ENCODE measurements around the gene GALNT2.

The GALNT2 gene

DNA sequence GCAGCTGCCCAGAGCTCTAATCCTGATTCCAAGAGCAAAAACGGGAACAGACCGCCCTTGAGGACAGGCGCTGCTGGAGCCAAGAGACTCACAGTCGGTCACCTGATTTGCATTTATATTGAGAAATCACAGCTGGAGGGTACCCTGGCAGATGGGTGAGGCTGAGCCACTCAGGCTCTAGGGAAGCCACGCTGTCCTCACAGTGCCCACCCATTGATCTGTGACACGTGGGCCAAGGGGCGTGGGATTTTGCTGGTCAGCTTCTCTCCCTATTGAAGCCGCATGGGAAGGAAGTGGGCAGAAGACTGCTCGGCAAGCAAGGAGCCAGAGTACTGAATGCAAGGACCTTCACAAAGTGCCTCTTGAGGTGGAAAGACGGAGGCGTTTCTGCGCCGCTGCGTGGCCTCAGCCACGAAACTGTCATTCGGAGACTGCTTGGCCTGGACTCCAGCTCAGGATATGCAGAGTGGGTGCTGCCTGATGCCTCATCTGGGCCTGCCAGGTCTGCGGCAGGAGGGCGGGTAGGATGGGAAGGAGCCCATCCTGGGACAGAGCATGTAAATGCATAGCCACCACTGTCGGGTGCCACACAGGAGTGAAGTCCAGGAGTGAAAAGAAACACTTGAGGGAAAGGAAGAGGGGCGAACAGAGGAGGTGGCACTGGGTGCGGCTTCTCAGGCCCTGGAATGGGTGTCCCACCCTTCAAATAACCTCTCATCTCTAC, 219.3 kb downstream of the GALNT2 start:
- H3K4me3 ChIP-seq (replicated peaks in 1 of 2; ENCODE audit: low read depth in 2 of 2, low read length in 2 of 2): no peak overlapping the region
- TF ChIP-seq, protein P1, sequence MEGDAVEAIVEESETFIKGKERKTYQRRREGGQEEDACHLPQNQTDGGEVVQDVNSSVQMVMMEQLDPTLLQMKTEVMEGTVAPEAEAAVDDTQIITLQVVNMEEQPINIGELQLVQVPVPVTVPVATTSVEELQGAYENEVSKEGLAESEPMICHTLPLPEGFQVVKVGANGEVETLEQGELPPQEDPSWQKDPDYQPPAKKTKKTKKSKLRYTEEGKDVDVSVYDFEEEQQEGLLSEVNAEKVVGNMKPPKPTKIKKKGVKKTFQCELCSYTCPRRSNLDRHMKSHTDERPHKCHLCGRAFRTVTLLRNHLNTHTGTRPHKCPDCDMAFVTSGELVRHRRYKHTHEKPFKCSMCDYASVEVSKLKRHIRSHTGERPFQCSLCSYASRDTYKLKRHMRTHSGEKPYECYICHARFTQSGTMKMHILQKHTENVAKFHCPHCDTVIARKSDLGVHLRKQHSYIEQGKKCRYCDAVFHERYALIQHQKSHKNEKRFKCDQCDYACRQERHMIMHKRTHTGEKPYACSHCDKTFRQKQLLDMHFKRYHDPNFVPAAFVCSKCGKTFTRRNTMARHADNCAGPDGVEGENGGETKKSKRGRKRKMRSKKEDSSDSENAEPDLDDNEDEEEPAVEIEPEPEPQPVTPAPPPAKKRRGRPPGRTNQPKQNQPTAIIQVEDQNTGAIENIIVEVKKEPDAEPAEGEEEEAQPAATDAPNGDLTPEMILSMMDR (IDR thresholded peaks at IDR 0.05; ENCODE audit: low read depth, low read length): no peak
- no peak for DNase-seq (ENCODE audit: low read depth in 2 of 2)

DNA sequence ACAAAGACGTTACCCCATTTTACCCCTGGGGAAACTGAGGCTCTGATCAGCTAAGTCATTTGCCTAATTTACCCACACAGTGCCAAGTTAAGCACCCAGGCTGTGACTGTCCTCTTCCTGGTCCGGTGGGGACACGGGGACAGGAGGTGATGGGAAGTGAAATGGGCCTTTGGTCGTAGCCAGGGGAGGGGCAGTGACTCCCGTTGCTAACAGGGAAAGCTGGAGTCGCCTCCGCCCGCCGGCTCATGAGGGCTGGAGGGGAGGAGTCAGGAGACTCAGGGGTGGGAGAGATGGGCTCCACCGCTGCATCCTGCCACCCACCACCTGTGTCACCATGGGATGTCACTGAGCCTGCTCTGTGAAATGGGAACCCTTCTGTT, 219.8 kb downstream of the GALNT2 start:
- DNase-seq (ENCODE audit: low read depth in 2 of 2): no peak
- TF ChIP-seq, protein P1 (IDR thresholded peaks at IDR 0.05; ENCODE audit: low read depth, low read length): no peak
- H3K4me3 ChIP-seq (replicated peaks in 1 of 2; ENCODE audit: low read depth in 2 of 2, low read length in 2 of 2): no peak overlapping the region

DNA sequence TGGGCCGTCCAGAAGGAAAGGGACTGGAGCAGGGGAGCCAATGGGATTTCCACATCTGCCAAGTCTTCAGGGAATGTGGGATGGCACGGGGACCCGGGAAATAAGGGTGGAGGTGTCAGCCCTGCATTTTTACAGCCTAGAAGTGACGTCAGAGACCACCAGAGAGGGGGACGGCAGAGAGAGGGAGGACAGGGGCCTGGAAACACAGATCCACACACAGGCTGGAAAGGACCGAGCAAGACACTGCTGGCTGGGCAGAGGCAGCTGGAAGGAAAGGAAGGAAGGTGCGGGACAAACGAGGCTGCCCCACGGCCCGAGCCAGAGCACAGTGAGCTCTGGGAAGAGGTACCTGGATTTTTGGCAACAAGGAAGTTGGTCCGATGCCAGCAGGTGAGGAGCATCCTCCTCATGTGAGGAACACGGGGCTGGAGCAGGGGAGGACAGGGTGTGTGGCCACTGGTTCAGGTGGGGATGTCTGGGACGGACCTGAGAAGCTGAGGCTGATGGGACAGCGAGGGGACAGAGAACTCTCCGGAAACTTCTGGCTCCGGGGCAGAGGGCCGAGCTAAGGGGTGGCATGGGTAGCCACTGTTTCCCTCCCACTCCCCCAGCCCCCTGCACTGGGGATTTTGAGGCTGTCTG, 220.8 kb downstream of the GALNT2 start:
- H3K4me3 ChIP-seq (replicated peaks in 1 of 2; ENCODE audit: low read depth in 2 of 2, low read length in 2 of 2): no peak overlapping the region
- no peak for DNase-seq (ENCODE audit: low read depth in 2 of 2)
- TF ChIP-seq, protein P1 (IDR thresholded peaks at IDR 0.05; ENCODE audit: low read depth, low read length): no peak

DNA sequence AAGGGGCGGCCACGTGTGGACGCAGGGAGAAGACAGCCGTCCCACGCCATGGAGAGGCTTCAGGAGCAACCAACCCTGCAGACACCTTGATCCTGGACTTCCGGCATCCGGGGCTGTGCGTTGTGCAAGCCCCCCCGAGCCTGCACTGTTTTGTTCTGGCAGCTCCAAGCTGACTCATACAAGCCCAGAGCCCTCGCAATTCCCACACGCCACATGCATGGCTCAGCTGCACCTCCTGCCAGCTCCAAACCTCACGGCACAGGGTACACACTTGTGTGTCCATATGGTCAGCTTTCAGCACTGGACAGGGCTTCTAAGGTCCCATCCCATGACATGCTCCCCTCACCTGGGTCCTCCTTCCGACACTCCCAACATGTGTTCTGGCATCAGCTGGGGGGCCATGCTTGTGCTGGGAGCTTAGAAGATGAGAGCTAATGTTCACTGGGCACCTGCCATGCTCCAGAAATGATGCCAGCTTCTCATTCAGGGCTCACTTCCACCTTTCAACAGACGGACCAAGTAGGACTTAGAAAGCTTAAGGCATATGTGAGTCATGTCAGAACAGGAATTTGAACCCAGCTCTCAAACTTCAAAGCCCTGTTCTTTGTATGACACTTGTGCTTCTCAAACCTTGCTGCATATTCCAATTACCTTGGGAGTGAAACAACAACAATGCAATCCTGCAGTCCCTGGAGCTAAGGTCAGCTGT, 221.8 kb downstream of the GALNT2 start:
- DNase-seq (ENCODE audit: low read depth in 2 of 2): peak; percentile 23 to 27
- no peak overlapping the region for H3K4me3 ChIP-seq (replicated peaks in 1 of 2; ENCODE audit: low read depth in 2 of 2, low read length in 2 of 2)
- TF ChIP-seq, protein P1 (IDR thresholded peaks at IDR 0.05; ENCODE audit: low read depth, low read length): no peak

DNA sequence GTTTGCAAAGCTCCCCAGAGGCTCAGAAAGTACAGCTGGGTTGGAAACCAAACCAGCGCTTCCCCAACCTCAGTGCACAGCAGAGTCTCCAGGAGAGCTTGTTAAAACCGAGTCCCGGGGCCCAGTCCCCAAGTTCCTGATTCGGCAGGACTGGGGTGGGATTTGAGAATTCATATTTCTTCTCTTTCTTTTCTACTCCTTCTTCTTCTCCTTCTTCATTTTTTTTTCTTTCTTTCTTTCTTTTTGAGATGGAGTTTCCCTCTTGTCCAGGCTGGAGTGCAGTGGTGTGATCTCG, 222.3 kb downstream of the GALNT2 start:
- DNase-seq (ENCODE audit: low read depth in 2 of 2): no peak
- no peak overlapping the region for H3K4me3 ChIP-seq (replicated peaks in 1 of 2; ENCODE audit: low read depth in 2 of 2, low read length in 2 of 2)
- TF ChIP-seq, protein P1 (IDR thresholded peaks at IDR 0.05; ENCODE audit: low read depth, low read length): no peak

DNA sequence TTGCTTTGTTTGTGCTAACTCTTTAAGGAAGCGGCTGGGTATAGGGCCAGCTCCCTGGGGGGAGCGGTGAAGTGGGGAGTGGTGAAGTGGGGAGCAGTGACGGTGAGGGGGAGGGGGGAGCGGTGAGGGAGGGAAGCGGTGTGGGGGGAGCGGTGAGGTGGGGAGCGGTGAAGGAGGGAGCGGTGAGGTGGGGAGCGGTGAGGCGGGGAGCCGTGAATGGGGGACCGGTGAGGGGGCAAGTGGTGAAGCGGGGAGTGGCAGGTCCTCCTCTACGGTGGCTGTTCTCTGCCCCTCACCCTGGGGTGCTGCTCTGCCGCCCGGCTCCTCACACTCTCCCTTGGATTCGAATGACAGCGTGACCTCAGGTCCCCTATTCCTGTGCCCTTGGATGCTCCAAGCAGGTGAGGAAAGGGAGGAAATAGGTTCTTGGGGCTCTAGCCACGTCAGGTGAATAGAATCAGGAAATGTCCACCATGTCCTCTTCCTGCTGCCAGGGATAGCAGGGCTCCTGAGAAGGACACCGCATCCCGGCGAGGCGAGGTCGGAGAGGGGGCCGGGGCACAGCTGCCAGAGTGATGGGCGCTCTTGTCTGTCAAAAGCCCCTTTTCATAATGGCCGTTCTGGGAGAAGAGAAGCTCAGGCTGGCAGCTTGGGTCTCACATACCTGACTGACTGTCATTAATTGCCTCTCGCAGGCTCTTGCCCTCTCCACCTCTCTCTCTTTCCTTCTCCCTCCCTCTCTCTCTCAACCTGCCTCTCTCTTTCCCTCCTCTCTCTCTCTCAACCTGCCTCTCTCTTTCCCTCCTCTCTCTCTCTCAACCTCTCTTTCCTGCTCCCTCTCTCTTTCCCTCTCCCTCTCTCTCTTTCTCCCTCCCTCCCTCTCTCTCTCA, 224.9 kb downstream of the GALNT2 start:
- TF ChIP-seq, protein P1 (IDR thresholded peaks at IDR 0.05; ENCODE audit: low read depth, low read length): no peak
- no peak overlapping the region for H3K4me3 ChIP-seq (replicated peaks in 1 of 2; ENCODE audit: low read depth in 2 of 2, low read length in 2 of 2)
- no peak for DNase-seq (ENCODE audit: low read depth in 2 of 2)
